ENCODE measurements around the gene HMGN4. TPM values are rescaled to one million over a fixed set of nuclear protein-coding genes. Genes with fewer than 3 reads are reported as not detected.

HMGN4 gene
- total RNA-seq, 4 donors from 2014 or later: 27.1 to 43.0 (median 39.2) TPM

DNA sequence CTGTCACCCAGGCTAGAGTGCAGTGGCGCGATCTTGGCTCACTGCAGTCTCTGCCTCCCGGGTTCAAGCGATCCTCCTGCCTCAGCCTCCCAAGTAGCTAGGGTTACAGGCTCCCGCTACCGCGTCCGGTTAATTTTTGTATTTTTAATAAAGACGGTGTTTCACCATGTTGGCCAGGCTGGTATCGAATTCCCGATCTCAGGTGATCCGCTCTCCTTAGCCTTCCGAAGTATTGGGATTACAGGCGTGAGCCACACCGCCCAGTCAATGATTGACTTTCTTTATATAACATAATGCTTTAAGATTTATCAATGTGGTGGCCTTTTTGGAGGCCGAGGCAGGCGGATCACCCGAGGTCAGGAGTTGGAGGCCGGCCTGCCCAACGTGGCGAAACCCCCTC lies 50.8 kb downstream of the HMGN4 start:
- DNase-seq (ENCODE audit: low spot score in 2 of 2): no peak
- TF ChIP-seq, protein P1, sequence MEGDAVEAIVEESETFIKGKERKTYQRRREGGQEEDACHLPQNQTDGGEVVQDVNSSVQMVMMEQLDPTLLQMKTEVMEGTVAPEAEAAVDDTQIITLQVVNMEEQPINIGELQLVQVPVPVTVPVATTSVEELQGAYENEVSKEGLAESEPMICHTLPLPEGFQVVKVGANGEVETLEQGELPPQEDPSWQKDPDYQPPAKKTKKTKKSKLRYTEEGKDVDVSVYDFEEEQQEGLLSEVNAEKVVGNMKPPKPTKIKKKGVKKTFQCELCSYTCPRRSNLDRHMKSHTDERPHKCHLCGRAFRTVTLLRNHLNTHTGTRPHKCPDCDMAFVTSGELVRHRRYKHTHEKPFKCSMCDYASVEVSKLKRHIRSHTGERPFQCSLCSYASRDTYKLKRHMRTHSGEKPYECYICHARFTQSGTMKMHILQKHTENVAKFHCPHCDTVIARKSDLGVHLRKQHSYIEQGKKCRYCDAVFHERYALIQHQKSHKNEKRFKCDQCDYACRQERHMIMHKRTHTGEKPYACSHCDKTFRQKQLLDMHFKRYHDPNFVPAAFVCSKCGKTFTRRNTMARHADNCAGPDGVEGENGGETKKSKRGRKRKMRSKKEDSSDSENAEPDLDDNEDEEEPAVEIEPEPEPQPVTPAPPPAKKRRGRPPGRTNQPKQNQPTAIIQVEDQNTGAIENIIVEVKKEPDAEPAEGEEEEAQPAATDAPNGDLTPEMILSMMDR (IDR thresholded peaks at IDR 0.05): no peak
- no peak for TF ChIP-seq POLR2A (IDR thresholded peaks at IDR 0.05)
- H3K4me3 ChIP-seq (ENCODE audit: low read depth, poor library complexity, severe bottlenecking): no peak overlapping the region
- 95% methylated on average over 21 of the region's 21 CpGs for WGBS, 2 donors
- intact Hi-C loops (cut with DNase I; ENCODE audit: low total_unique reads): no loop called here

DNA sequence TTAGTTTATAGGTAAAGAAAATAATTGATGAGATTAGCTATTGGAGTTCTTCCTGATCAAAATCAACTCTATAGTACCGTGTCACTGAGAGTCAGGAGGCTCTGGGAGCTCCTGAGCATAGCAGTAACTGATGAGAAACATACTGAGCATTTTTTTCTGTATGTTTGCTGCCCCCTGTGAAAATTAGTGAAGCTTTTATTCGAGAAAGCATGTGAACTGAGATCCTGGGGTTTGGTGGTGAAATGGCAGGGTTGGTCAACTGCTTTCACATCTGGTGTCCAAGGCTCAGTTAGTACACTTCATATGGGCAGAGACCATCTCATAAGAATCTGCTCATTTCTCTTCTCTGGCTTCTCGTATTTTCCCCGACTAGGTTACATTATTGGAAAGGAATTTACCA lies 54.5 kb downstream of the HMGN4 start:
- no peak for TF ChIP-seq POLR2A (IDR thresholded peaks at IDR 0.05)
- TF ChIP-seq, protein P1 (IDR thresholded peaks at IDR 0.05): no peak
- DNase-seq (ENCODE audit: low spot score in 2 of 2): no peak
- WGBS, 2 donors: 48 to 56% methylated on average over 4 of the region's 4 CpGs
- intact Hi-C loops (cut with DNase I; ENCODE audit: low total_unique reads): no loop called here
- H3K4me3 ChIP-seq (ENCODE audit: low read depth, poor library complexity, severe bottlenecking): no peak overlapping the region

DNA sequence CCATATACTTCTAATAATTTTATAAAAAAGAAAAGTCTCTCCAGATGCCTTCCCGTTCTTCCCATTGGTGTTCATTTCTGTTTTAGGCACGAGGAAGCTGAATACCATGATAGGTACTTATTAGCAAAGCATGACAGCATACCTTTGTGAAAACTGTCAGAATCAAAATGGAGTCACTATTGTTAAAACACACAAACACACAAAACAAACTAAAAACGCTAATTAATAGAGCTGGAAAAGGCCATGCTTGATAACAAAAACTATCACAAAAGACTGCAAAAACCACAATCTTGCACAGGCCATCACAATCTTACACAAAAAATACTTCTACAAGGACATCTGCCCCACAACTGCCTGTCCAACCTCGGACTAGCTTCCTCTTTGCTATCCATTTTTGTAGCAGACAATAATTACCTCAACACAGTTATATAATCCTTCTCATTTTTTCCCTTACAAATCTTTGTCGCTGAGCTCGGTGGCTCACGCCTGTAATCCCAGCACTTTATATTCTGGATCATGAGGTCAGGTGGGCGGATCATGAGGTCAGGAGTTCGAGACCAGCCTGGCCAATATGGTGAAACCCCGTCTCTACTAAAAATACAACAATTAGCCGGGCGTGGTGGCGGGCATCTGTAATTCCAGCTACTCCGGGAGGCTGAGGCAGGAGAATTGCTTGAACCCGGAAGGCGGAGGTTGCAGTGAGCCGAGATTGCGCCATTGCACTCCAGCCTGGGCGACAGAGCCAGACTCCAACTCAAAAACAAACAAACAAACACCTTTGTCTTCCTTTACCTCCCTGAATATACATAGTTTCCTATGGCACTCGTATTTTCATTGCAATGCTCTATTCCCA lies 55.3 kb downstream of the HMGN4 start:
- intact Hi-C loops (cut with DNase I; ENCODE audit: low total_unique reads): no loop called here
- no peak for DNase-seq (ENCODE audit: low spot score in 2 of 2)
- no peak overlapping the region for H3K4me3 ChIP-seq (ENCODE audit: low read depth, poor library complexity, severe bottlenecking)
- no peak for TF ChIP-seq POLR2A (IDR thresholded peaks at IDR 0.05)
- TF ChIP-seq, protein P1 (IDR thresholded peaks at IDR 0.05): no peak
- 29 to 53% methylated on average over 20 of the region's 20 CpGs for WGBS, 2 donors

DNA sequence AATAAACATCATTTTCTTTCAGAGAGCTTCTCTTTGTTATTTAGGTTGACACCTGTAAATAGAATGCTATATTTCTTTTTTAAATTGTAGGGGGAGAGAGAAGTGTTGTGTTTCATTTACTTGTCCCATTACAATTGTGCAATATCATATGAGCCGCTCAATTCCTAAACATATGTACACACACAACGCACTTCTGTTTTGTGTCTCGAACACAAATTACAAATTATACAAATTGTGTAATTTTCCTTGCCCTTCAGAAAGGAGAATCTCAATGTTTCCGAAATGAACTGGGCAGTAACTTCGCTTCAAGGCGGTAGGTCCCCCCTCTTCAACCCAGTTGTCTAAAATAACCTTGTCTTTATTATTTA lies 55.9 kb downstream of the HMGN4 start:
- intact Hi-C loops (cut with DNase I; ENCODE audit: low total_unique reads): no loop called here
- WGBS, 2 donors: 24 to 44% methylated on average over 6 of the region's 6 CpGs

DNA sequence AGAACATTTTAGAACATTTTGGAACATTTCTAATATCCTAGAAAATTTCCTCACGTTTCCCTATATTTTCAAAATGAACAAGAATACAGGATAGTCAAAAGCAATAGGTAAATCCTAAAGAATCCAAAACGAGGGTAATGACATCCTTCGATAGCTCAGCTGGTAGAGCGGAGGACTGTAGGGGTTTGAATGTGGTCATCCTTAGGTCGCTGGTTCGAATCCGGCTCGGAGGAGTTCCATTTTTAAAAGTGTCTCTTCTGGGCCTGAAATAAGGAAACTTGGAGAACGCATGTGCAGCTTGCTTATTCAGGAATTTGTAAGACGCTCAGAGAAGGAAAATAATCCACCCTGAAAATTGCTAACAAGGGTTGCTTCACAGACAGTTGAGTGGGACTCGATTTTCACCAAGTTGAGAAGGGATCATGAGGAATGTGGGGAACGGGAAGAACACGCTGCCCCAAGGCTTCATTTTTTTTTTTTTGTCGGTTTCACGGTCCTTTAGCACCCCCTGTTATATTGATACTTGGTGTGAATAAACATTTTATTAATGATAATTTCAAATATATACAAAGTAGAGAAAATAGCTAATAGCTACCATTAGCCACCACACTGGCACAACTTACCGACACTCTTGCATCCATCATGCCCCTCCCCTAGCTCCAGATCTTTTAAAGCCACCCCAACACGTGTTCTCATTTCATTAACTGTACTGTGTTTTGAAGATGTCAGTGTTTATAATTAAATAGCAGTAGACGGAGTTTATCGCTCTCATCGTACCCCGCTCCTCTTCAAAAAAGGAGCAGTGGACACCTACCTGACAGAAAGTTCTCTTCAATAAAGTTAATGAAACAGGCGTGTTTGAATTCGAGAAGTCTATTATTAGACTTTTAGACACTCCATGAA lies 56.8 kb downstream of the HMGN4 start:
- DNase-seq (ENCODE audit: low spot score in 2 of 2): no peak
- no peak for TF ChIP-seq POLR2A (IDR thresholded peaks at IDR 0.05)
- TF ChIP-seq, protein P1 (IDR thresholded peaks at IDR 0.05): no peak
- no peak overlapping the region for H3K4me3 ChIP-seq (ENCODE audit: low read depth, poor library complexity, severe bottlenecking)
- intact Hi-C loops (cut with DNase I; ENCODE audit: low total_unique reads): no loop called here
- WGBS, 2 donors: 16 to 24% methylated on average over 23 of the region's 23 CpGs

More for the DNA sequence above, 55.9 kb downstream of the HMGN4 start:
- TF ChIP-seq, protein P1 (IDR thresholded peaks at IDR 0.05): no peak
- no peak for TF ChIP-seq POLR2A (IDR thresholded peaks at IDR 0.05)
- no peak overlapping the region for H3K4me3 ChIP-seq (ENCODE audit: low read depth, poor library complexity, severe bottlenecking)
- DNase-seq (ENCODE audit: low spot score in 2 of 2): no peak
